ENCODE results near the gene RNASET2.

The RNASET2 gene

GRCh38 chr6:166947251-166947650 is 9.1 kb downstream of the RNASET2 start:
- no peak for DNase-seq (ENCODE audit: low read depth, low spot score)

GRCh38 chr6:166946125-166946524 is 10.2 kb downstream of the RNASET2 start:
- no peak for DNase-seq (ENCODE audit: low read depth, low spot score)

DNA sequence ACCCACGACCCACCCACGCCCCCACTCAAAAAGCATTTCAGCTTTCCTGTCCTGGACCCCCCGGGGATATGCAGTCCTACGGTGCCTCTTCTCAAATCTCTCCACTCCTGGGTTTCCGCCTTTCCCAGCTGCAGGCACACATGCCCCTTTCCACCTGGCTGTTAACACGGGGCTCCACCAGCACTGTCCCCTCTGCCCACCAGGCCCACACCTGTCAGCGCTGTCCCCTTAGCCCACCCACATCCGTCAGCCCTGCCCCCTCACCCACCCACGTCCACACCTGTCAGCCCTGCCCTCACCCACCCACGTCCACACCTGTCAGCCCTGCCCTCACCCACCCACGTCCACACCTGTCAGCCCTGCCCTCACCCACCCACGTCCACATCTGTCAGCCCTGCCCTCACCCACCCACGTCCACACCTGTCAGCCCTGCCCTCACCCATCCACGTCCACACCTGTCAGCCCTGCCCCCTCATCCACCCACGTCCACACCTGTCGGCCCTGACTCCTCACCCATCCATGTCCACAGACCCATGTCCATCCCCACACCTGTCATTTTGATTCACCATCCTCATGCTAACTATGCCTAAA is 11.6 kb downstream of the RNASET2 start:
- DNase-seq (ENCODE audit: low read depth, low spot score), result no peak

- DNase-seq (ENCODE audit: low read depth, low spot score), result no peak
Measured at GRCh38 chr6:166942393-166943168, 13.8 kb downstream of the RNASET2 start.

- no peak for DNase-seq (ENCODE audit: low read depth, low spot score)
Measured at GRCh38 chr6:166940643-166941068, 15.7 kb downstream of the RNASET2 start.

- no peak for DNase-seq (ENCODE audit: low read depth, low spot score)
Measured at GRCh38 chr6:166939894-166940293, 16.5 kb downstream of the RNASET2 start.

DNA sequence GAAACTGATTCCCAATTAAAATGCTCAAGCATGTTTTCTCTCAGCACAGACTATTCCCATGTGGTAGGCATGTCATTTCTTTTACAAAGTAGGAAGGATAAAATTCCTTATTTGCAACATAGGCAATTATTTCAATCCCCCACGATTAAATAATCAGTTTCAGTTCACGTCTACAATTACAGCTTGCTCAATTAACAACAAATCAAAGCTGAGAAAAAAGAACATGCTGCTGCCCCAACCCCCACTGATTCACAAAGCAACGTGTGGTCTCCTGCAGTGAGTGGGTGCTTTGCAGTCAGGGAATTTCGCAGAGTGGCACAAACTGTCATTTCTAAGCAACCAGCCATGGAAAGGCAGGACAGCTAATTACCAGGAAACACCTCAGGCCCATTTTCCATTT is 17.0 kb downstream of the RNASET2 start:
- no peak for DNase-seq (ENCODE audit: low read depth, low spot score)

GRCh38 chr6:166938704-166939103 is 17.6 kb downstream of the RNASET2 start:
- DNase-seq (ENCODE audit: low read depth, low spot score), result no peak

- DNase-seq (ENCODE audit: low read depth, low spot score), result no peak
Measured at GRCh38 chr6:166938150-166938549, 18.2 kb downstream of the RNASET2 start.

DNA sequence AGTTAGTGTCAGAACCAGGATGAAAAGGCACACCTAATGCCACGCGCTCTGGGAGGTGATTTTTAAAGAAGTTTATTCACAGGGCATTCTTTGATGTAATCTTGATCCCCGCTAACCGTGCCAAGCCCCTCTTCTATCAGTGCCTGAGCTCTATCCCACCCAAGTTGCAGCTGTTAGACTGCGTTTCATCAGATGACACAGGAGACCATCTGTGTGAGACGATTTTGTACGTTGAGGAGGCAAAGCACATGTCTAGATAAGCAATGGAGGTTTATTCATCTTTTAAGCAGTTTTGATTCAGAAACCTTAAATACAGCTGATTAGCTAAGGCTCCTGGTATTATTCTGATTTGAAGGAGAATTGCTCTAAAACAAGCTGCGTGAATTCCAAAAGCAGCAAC is 18.6 kb downstream of the RNASET2 start:
- DNase-seq (ENCODE audit: low read depth, low spot score), result no peak

- DNase-seq (ENCODE audit: low read depth, low spot score), result no peak
Measured at GRCh38 chr6:166936079-166936787, 20.1 kb downstream of the RNASET2 start.

DNA sequence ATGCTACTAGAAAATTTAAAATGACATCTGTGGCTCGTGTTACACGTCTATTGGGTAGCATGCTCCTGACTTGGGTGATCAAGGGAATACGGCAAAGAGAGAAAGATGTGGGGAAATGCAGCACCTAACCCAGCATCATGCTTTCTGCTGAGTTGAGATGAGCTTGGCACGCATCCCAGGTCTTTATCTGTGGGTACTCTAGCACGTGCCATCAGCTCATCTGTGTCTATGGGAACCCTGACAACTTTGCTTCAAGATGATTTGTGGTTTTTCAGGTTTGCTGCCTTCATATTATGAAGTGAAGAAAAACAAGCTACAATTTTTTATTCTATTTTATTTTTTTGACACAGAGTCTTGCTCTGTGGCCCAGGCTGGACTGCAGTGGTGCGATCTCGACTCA is 21.0 kb downstream of the RNASET2 start:
- no peak for DNase-seq (ENCODE audit: low read depth, low spot score)

DNA sequence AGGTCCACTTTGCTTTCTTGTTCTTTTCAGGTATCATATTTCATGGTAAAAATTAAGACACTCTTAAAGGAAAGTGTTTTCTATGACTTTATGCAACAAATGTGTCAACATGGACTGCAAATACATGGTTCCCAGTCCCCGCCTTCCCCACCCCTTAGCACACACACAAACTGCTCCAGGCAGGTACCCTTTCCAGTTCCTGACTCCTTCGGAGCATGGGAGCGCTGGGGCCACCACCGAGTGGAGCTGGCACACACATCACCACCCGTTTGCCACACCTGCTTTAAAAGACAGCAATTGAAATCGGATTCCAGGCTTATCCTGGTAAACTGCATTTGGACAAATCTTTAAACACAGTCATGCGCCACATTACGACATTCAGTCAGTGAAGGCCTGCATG is 22.2 kb downstream of the RNASET2 start:
- no peak for DNase-seq (ENCODE audit: low read depth, low spot score)

DNA sequence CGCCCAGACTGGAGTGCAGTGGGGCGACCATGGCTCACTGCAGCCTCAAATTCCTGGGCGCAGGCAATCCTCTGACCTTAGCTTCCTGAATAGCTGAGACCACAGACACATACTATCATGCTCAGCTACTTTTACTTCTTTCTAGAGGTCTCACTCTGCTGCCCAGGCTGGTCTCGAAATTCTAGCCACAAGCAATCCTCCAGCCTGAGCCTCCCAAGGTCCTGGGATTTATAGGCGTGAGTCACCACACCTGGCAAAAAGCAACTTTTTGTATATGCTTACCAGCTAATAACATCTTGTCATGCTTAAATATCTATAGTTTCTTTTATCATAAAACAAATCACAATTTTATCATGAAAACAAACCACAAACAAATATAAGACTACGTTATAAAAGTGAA is 23.0 kb downstream of the RNASET2 start:
- no peak for DNase-seq (ENCODE audit: low read depth, low spot score)

DNA sequence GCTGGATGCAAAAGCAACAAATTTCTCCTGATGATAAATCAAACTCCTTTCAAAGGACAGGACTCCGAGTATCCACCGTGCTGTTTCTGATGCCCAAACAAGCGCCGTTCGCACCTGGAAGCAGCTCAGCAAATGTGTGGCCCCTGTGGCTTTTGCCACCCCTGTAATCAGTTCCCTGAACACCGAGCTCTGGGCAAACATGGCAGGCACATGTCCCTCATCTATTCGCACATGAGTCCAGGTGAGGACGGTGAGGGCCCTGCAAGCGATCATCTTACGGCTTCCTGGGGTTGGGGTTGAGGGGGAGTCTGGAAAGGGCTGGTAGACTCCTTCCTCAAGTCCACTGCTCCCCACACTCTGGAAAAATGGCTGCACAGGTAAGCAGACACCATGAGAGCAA is 23.7 kb downstream of the RNASET2 start:
- no peak for DNase-seq (ENCODE audit: low read depth, low spot score)

DNA sequence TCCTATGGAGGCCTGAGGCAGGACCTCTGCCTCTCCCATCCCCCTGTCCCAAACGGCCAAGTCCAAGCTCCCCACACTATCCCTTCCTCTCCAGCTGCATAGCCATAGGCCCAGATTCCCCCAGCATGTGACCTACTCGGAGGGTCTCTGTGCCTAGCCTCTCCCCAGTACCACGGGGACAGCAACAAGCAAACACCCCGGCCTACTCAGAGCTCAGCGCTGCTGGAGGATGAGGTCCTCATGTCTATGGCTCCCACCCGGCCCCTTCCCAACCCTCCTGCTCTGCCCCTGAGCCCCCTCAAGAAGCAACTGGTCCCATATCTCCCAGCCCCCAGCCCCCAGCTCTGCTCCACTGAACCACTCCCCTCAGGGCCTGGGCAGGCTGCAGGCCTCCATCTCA is 24.2 kb downstream of the RNASET2 start:
- DNase-seq (ENCODE audit: low read depth, low spot score), result no peak

GRCh38 chr6:166931426-166931970 is 24.9 kb downstream of the RNASET2 start:
- no peak for DNase-seq (ENCODE audit: low read depth, low spot score)

DNA sequence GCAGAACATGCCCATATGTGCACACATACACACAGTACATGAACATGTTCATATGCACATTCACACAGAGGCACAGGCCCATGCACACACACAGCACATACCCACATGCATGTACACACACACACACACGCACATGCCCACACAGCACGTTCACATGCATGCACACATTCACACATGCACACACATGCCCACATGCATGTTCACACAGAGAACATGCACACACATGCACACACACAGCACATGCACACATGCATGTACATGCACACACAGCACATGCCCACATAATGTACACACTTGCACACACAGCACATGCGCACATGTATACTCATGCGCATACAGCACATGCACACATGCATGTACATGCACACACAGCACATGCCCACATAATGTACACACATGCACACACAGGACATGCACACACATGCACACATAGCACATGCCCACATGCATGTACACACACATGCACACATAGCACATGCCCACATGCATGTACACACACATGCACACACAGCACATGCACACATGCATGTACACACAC is 25.9 kb downstream of the RNASET2 start:
- DNase-seq (ENCODE audit: low read depth, low spot score), result no peak

DNA sequence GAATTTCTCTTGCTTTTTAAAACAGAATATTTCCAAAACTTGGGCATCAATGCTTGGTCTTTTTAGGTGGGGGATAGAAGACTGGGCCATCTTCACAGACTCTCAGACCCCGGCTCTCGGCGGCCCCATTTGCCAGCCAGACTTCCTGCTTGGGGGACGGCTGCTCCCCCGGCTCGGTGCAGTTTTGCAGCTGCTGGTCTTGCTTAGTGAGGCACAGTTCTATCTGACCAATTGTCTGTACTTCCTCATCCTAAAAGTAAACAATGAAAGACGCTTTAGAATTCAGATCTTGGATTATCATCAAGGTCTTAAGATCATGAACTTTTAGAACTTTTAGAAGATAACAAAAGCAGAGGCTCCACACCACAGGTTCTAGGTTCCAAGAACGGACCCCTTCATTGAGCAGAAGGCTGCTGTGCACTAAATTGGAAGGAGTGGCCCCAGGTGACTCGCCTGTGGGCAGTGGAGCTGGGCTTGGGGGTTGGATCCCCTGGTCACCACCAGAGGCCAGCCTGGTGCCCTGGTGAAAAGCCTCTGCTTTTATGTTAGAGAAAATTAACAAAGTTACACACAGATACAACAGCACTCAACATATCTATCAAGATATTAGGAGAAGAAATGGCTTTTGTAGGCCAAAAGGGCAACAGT is 26.7 kb downstream of the RNASET2 start:
- no peak for DNase-seq (ENCODE audit: low read depth, low spot score)

DNA sequence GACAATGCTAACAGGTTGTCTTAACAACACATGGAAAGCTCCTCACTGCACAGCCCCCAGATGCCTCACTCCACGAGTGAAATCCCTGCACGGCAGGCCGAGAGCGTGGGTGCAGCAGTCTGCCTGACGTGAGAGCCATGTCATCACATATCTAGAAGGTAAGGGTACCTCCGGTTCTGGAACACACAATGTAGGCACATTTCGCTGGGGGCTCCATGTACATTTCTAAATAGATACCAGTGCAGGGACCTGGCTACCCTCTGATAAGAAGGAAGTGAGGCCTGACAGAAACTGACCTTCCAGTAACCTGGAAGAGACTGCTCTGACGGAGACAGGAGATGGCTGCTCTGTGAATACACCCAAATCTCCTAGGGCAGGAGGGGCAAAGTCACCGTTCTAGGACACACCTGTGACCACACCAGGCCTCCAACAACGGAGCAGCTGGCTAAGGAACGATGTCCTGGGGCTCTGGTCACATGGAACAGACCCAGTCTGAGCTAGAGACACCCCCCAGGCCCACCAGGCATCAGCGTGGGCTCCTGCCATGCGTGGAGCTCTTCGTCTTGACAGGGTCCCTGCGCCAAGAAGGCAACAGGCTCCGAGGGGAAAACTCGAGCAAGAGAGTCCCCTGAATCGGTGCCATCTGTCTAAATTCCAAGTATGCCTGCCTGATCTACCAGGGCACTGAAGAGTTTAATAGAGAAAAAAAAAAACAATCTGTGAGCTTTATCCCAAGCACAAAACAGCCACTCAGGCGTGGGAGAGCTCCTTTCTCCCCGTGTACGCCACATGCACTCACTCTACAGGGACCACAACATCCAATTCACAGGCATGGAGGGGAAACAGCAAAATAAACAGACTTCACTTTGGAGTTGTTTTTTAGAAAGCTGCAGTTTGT is 27.5 kb downstream of the RNASET2 start:
- DNase-seq (ENCODE audit: low read depth, low spot score), result no peak
